Measurements from ENCODE around the gene C9.
"Not testable (repeated sequence)": the region's sequence is repeated elsewhere in the genome, so short reads cannot be mapped to it uniquely, and the experiment has no call there.

Gene C9

DNA sequence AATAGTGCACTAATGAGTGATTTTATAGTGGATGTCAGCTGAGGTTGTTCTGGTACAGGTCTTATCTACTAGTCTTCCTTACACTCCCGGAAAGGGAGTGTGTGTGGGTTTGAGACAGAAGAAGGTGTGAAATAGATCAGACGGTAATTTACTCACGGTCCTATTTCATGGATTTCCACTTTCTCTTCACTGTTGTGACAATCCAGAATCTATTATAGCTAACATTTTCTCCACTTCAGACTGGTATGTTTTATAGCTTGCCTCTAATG is 7.0 kb upstream of the C9 start:
- no peak for DNase-seq (ENCODE audit: low spot score)

DNA sequence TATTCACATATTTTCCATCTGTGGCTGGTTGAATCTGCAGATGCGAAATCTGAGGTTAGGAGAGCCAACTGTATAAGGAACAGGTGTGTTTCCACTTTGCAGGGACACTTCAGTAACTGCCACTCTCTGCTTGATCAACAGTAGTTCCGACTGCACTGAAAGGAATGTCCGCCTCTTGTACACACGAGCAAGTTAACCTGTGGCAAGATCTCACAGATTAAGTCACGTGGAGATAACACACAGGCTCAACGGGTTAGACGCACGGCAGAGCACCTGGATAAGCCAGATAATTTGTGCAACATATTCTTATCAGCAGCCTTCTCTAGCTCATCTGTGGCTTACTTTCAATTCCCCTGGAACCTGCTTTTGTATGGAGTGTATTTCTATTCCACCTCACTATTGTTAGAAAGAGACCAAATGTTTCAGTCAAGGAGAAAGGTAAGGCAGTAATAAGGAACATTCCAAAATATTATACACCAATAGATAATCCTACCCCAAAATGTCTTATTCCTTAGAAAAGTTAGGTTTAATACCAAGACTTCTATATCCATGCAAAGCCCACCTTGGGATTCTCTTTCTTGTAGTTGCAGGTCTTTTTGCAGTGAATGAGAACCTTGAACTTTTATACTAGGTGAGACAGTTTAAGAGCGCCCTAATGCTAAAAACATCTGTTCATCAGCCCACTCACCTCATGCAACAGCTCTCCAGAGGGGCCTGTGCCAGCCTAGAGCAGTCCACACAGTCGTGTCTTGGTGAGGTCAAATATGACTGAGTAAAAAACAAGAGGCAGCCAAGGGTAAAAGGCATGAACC is 6.5 kb upstream of the C9 start:
- no peak for DNase-seq (ENCODE audit: low spot score)

DNA sequence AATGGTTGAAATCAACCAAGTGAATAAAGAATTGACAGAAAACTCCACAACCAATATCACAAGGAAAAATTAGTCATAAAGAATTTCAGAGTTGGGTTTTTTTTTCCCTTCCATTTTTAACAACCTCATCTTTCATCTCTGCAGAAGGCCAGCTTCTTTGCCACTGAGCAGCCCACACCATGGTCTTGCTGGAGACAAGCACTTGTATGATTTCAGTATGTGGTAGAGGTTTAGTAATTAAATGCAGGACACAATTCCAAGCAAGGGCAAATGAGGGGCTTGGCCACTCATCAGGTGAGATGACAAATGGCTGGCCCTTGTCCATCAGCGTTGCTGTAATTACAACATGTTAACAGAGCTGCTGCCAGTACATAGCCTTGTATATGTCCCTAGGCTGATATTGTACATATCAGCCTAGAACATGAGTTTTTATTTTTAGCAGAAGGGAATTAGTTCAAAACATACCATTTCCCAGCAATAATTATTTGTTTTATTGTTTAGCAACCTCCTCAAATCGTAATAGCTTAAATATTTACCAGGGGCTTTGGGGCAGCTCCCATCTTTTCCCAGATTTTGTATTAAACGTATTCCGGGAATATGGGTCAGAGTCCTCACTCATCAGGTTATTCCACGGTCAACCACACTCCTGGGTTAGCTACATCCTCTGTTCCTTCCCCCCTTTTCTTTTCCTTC is 5.0 kb upstream of the C9 start:
- no peak for DNase-seq (ENCODE audit: low spot score)

DNA sequence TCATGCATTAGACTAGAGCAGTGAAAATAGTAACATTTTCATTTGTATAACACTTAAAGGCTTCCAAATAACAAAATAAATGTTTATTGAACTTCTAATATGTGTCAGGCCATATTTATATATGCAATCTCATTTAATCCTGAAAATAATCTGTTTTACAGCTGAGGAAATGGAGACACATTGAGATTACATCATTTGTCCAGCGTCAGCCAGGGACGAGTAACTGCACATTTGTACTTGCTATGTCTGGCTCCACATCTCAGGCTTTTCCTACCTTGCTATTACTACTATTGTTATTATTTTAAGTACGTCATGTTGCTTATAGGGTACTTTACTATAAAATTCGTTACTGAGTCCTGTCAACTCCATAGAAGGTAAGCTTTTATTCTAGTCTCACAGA is 3.8 kb upstream of the C9 start:
- no peak for DNase-seq (ENCODE audit: low spot score)

DNA sequence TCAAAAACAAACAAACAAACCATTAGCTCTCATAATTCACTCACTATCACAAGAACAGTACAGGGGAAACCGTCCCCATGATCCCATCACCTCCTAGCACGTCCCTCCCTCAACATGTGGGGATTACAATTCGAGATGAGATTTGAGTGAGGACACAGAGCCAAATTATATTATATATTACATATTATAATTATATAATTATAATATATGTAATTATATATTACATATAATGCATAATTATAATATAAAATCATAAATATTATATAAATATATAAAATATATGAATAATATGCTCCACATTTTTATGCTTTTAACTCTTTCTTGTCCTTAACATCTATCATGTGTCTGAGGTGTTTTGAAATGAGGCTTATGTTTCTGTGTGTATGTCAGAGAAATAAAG is 3.4 kb upstream of the C9 start:
- DNase-seq (ENCODE audit: low spot score) = no peak

DNA sequence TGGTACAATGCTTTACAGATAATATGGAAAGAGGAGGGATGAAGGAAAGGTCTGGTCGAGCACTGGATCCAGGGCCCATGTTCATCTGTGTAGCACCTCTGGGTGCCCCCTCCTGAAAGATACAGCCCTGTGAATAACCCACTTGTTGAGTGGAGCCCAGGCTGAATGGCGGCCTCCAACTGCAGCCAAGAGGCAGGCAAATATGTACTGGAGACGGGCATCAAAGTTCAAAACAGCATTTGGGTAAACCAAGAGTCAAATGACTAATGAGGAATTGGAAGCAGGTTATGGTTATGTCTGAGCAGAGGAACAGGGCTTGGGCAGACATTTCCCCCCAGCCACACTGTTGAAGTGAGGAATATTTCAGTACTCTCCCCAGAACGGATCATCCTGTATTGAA is 1.1 kb downstream of the C9 start:
- DNase-seq (ENCODE audit: low spot score) = no peak

DNA sequence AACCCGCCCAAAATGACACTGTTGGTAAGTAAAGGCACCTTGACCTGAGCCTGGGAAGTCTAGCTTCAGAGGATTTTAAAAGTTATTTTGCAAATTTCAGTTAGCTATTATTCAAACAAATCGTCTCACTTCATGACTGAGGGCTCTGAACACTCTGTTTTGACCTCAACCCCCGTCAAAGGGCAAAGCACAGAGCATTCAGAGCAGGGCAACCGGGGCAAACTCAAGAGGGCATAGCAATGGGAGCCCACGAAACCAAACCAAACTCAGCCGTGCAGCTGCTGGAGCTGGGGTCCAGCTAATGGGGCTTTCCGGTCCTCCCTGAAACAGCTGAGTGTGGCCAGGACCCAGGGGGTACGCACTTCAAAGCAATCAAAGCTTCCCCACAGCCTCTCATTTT is 1.6 kb downstream of the C9 start:
- DNase-seq (ENCODE audit: low spot score) = no peak

DNA sequence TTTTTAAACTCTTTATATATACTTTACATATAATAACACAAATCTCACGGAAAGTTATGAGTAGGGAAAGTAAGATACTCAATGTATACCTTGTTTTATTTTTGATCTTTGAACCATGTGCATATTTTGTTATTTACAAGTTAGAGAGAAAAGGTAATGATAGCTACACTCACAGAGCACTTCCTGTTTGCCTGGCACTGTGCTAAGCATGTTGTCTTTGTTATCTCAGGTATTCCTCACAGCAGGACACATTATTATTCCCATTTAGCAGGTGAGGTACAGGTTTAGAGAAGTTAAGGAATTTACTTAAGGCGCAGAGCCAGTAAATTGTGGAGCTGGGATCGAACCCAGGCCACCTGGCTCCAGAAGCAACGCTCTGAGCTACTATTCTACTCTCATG is 3.0 kb downstream of the C9 start:
- DNase-seq (ENCODE audit: low spot score) = no peak

DNA sequence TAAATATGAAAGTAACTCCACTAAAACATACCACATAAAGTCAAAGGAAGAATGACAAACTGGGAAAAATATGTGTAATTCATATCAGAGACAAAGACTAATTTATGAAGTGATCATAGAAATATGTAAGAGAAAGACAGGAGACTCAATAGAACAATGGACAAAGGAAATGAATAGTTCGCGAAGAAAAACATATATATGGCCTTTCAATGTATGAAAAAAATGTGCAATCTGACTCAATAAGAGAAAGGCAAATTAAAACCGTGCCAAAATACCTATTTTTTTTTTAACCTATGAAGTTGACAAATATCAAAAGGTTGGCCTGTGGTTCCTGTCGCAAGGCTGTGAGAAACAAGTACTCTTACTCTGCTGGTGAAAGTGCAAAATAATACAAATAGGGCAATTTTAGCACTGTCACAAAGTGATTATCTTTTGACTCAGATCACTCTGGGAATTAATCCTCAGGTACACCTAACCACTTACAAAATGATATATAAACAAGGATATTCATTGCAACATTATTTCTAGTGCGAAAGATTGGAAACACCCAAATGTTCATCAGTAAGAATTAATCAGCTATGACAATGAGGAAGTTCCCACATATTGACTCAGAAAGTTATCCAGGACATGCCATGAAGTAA is 3.7 kb downstream of the C9 start:
- no peak for DNase-seq (ENCODE audit: low spot score)

DNA sequence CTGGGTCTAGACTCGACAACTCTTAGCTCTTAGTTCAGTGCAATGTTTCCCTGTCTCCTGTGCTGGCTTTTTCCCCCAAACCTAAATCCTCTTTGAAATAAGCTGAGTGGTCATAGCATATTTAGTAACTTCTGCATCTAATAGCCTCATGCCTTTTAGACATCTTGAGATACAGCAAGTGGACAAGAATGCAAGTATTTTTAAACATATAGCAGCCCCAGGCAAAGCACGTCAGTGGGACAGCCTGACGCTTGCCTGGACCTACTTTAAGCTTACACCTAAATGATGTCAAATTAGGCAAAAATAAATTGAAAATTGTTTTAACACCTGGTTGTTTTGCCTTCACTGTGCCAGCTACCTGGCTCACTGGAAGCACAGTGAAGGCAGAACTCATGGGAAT is 8.0 kb downstream of the C9 start:
- DNase-seq (ENCODE audit: low spot score) = no peak

DNA sequence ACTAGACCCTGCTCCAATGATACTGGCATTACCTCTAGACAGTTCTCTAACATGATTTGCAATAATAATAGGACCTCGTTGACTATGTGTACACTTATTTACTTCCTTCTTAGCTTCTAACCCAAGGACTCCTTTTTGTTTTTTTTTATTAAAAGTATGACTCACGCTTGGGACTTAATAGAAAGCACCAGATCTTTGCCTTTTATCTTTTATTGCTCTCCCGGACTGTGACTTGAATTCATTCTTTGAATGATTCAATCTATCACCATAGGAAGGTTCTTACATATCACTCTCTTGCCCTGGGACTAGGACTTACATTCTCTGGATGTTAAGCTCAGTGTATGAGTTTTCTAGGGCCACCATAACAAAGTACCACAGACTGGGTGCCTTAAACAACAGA is 9.0 kb downstream of the C9 start:
- DNase-seq (ENCODE audit: low spot score) = no peak

DNA sequence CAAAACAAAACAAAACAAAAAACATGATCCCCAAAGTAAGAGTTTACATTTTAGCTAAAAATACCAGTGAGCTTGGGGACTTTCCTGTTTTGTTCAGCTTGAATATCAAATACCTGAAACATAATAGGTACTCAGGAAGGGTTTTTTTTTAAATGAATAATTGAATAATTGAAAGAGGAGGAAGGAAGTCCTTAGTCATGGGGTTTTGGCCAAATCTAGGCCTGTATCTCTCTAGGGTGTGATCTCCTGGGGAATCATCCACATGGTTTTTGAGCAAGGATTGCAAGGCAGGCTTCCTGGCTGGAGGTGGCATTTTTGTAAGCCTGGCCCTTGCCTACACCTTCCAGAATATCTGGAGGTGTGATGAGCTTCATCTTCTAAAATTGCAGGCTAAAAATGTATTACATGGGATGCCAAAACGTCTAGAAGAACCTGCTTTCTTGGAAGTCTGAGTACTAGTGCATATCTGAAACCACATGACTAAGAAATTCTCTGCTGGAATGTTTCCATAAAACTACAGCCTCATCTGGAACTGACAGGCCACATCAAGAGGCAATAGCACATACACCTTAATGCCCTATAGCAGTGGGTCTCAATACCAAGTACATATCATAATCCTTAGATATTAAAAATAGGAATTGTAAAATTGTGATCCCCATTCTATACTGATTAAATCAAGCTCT is 10.4 kb downstream of the C9 start:
- no peak for DNase-seq (ENCODE audit: low spot score)

DNA sequence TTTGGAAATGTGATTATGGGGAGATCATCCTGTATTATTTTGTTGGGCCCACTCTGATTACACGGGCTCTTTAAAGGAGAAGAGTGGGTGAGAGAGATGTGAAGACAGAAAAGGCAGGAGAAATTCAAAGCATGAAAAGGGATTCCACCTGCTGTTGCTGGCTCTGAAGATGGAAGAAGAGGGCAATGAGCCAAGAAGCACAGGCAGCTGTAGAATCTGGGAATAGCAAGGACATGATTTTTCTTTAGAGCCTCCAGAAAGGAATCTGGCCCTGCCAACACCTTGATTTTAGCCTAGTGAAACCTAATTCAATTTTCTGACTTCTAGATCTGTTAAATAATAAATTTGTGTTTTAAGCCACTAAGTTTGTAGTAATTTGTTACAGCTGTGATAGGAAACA is 11.3 kb downstream of the C9 start:
- DNase-seq (ENCODE audit: low spot score) = no peak

DNA sequence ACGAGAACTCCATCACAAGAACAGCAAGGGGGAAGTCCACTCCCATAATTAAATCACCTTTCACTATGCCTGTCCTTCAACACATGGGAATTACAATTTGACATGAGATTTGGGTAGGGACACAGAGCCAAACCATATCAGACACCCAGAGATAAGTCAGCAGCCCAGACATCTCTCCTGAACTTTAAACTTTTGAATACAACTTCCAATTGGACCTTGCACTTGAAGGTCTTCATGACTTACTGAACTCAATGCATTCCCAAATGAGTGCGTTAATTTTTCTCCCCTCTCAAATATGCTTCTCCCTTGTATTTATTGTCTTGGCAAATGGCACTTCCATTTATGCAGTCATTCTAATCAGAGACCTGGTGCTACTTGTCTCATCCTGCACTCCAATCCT is 12.1 kb downstream of the C9 start:
- DNase-seq (ENCODE audit: low spot score) = no peak

DNA sequence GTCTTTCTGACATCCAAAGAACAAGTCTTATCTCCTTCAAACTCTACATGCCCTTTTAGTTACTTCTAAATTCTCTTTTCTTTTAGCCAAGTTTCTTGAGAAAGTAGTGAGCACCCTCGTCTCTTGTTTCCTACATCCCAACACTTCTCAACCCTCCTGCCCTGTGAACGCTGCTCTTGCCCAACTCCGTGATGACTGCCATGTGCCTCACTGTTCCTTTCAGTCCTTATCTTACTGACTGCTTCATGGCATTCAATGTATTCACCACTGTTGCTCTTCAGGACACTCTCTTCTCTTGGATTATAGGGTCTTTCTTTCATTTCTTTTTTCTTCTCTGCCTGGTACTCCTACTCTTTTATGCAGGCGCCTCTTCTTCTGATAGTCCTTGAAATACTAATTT is 14.8 kb downstream of the C9 start:
- DNase-seq (ENCODE audit: low spot score) = no peak

DNA sequence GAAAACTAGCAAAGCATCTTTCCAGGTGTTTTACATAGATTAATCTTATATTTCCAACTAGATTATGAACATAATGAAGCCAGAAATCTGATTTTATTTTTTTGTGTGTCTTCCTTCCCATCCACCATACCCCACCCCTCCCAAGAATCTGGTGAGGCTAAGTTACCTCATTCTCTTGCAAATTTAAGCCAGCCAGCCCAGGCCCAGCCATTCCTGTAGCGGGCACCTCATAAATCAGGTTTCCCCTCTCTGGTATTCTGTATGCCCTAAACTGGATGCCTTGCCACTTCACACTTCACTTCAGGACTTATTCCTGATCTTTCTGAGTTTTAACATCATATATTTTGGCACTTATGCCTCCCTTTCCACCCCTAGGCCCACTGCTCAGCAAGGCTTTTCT is 21.8 kb downstream of the C9 start:
- no peak for DNase-seq (ENCODE audit: low spot score)

DNA sequence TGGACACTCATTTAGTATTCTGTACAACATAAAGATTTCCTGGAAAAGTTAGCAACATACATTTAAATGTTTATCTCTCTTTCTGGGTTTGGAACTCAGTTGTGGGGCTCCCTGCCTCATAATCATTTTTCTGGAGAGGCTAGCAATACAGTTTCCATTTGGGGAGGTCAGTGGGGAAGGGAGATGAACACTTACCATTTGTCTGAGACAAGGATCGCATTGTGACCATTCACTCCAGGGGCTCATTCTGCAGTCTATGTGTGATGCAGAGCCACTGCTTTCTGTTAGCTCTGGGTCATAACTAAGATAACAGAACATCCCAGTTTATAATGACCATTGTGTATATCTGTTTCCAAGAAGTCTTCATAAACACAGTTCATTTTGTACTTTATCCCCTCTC is 22.4 kb downstream of the C9 start:
- DNase-seq (ENCODE audit: low spot score) = no peak

DNA sequence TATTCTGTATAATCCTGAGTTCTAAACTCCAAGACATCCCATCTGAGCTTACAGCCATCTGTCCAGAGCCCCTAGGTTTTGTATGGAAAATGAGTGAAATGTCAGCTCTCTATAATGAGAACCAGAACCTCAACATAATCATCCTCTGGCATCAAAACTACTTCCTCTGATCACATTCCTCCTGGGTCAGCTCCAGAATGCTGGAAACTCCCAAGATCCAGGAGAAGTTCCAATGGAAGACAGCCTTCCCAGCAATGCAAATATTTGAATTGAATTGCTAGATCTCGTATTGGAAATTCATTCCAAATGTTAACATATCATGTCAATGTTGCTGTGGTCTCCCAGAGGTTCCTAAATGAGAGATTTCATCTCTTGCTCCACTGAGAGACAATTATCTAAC is 23.8 kb downstream of the C9 start:
- DNase-seq (ENCODE audit: low spot score) = no peak

DNA sequence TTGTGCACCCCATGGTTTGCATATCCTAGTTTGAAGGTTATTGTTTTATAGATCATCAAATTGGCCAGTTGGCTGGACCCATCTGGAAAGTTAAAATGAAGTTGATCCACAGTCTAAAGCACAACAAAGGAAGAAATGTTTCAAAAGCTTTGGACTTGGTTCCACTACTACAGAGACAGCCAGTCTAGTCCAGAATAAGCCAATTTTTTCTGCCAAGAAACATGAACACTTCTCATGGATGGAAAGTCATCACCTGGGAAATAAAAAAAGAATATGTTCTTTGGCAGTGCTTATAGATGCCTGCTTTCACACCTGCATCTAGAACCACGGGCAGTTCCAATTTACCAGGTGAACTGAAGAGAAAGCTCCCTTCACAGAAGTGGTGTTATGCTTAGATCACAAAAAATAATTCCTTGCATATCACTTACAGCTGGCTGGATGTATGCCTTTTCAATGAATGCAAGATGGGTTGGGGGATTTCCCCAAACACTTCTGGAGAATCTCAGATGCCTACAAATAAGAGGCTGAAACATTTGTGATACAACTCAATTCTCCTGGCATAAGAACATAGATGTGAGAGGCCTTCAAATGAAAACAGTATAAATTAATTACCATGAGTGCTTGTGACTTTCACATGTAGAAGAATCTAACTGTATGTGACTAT is 26.9 kb downstream of the C9 start:
- DNase-seq (ENCODE audit: low spot score) = no peak

DNA sequence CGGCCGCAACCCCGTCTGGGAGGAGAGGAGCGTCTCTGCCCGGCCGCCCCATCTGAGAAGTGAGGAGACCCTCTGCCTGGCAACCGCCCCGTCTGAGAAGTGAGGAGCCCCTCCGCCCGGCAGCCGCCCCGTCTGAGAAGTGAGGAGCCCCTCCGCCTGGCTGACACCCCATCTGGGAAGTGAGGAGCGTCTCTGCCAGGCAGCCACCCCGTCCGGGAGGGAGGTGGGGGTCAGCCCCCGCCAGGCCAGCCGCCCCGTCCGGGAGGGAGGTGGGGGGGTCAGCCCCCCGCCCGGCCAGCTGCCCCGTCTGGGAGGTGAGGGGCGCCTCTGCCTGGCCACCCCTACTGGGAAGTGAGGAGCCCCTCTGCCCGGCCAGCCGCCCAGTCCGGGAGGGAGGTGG is 30.0 kb downstream of the C9 start:
- DNase-seq (ENCODE audit: low spot score) = not testable (repeated sequence)

DNA sequence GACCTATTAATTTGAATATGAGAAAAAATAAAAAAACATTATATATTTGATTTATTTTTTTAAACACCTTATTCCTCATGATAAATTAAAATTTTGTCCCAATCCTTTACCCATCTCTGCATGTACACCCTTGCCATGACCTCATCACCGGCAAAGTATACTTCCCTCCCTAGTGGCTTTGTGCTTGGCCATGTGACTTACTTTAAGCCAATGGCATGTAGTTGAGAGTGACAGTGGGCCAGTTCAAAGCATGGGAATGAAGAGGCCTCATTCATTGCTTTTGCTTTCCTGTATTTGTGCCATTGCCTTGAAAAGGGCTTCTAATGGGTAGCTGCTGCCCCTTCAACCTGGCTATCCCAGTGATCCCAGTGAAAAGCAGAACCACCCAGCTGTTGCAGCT is 31.2 kb downstream of the C9 start:
- DNase-seq (ENCODE audit: low spot score) = no peak

DNA sequence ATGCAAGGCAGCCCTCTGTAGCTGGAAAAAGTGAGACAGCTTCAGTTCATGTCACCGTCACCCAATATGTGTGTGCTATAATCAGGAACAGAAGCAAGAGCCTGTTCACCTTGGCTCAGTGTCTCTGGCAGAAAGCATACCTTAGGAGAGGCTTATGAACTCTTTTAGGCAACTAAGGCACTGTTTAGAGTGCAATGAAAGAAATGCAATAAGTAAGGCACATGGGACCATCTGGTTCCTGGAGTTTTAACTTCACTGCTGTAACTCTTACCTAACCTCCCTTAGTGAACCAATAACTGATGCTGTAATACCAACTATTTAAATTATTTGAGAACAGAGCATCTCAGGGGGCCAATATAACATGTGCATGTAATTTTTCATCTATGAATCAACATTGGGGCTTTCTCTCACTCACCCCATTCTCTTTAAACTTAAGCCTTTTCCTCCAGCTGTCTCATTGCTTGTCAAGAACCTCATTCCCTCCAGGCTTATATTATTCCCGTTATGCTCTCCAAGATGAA is 32.4 kb downstream of the C9 start:
- DNase-seq (ENCODE audit: low spot score) = no peak
